ENCODE measurements around the gene PCDHGA1. TPM values are rescaled to one million over a fixed set of nuclear protein-coding genes. Genes with fewer than 3 reads are reported as not detected.
"Not testable (repeated sequence)": the region's sequence is repeated elsewhere in the genome, so short reads cannot be mapped to it uniquely, and the experiment has no call there.

The PCDHGA1 gene
- total RNA-seq, 1 experiment from 2014 or later = 0.04 TPM

- ATAC-seq (no peak), DNase-seq (peak; percentile 12)
- H3K4me2 ChIP-seq (ENCODE audit: low read length) = no peak within 1 kb of the TSS
- no peak within 1 kb of the TSS for H2AFZ ChIP-seq (ENCODE audit: low read length)
- H3K9ac ChIP-seq (ENCODE audit: low read length) = no peak within 1 kb of the TSS
- no peaks in the 10 kb centered on the region for H3K79me2 ChIP-seq (ENCODE audit: low read length)
- H3K4me1 ChIP-seq (ENCODE audit: insufficient read depth, low read length) = no peaks in the 10 kb centered on the region
- no peaks in the 10 kb centered on the region for H3K27me3 ChIP-seq (ENCODE audit: low read length)
- ChIA-PET CTCF (no interaction called here), POLR2A (ENCODE audit: unreplicated experiment) (no interaction called here)
- H3K9me3 ChIP-seq (ENCODE audit: low read length) = no peaks in the 10 kb centered on the region
- TF ChIP-seq EZH2phosphoT487 (IDR thresholded peaks at IDR 0.05; ENCODE audit: borderline replicate concordance, low read length) = no peak
- TF ChIP-seq CTCF (conservative IDR thresholded peaks at IDR 0.05; ENCODE audit: low read depth, low read length) = 0 out of 2 replicates have a peak, but pooled peaks have one; percentile 12
- intact Hi-C loops (cut with micrococcal nuclease) = no loop called here
- BruUV-seq (replicated peaks) = no TSS peak
- no peak within 1 kb of the TSS for H3K4me3 ChIP-seq (ENCODE audit: low read length)
- no peaks in the 10 kb centered on the region for H3K36me3 ChIP-seq (ENCODE audit: low read depth, low read length)
- H3K27ac ChIP-seq (ENCODE audit: low read length) = no peak within 1 kb of the TSS
- no peaks in the 10 kb centered on the region for H4K20me1 ChIP-seq (ENCODE audit: low read length)
- no peaks in the 10 kb centered on the region for H3F3A ChIP-seq (ENCODE audit: low read length, unreplicated experiment)
- H3K9me2 ChIP-seq (replicated peaks; ENCODE audit: low read length) = no peaks in the 10 kb centered on the region
These were observed 8.4 kb downstream of the PCDHGA1 start, which contains the start of gene PCDHGA2 for GRCh38 chr5:141338538-141339306. Gene PCDHGA2 (plus strand): TSS chr5:141338760.

- DNase-seq; POLR2A ChIA-PET (ENCODE audit: unreplicated experiment): not testable (repeated sequence)
These were observed 10.6 kb downstream of the PCDHGA1 start for GRCh38 chr5:141340781-141341354.

GRCh38 chr5:141342773-141343172 lies 12.5 kb downstream of the PCDHGA1 start:
- H3K4me2 ChIP-seq (ENCODE audit: low read length) = no peak overlapping the region
- BruUV-seq (replicated peaks) = no TSS peak
- ChIA-PET POLR2A (ENCODE audit: unreplicated experiment) (no interaction called here), CTCF (no interaction called here)
- DNase-seq = no peak
- H3K36me3 ChIP-seq (ENCODE audit: low read depth, low read length) = no peaks in the 10 kb centered on the region
- H3K27me3 ChIP-seq (ENCODE audit: low read length) = no peaks in the 10 kb centered on the region
- no peaks in the 10 kb centered on the region for H4K20me1 ChIP-seq (ENCODE audit: low read length)
- no peak for ATAC-seq
- H3K4me1 ChIP-seq (ENCODE audit: insufficient read depth, low read length) = no peaks in the 10 kb centered on the region
- no peak overlapping the region for H2AFZ ChIP-seq (ENCODE audit: low read length)
- H3K79me2 ChIP-seq (ENCODE audit: low read length) = no peaks in the 10 kb centered on the region
- H3F3A ChIP-seq (ENCODE audit: low read length, unreplicated experiment) = no peaks in the 10 kb centered on the region
- intact Hi-C loops (cut with micrococcal nuclease) = no loop called here
- TF ChIP-seq CTCF (conservative IDR thresholded peaks at IDR 0.05; ENCODE audit: low read depth, low read length) (no peak), EZH2 (IDR thresholded peaks at IDR 0.05; ENCODE audit: low read length, unreplicated experiment) (no peak), EZH2phosphoT487 (IDR thresholded peaks at IDR 0.05; ENCODE audit: borderline replicate concordance, low read length) (no peak)
- no peak overlapping the region for H3K27ac ChIP-seq (ENCODE audit: low read length)
- no peaks in the 10 kb centered on the region for H3K9me3 ChIP-seq (ENCODE audit: low read length)
- H3K9ac ChIP-seq (ENCODE audit: low read length) = no peak overlapping the region
- H3K4me3 ChIP-seq (ENCODE audit: low read length) = no peak overlapping the region
- H3K9me2 ChIP-seq (replicated peaks; ENCODE audit: low read length) = no peaks in the 10 kb centered on the region

More at GRCh38 chr5:141340781-141341354, 10.6 kb downstream of the PCDHGA1 start:
- BruUV-seq (replicated peaks); H3K79me2 ChIP-seq (ENCODE audit: low read length); H3K9me3 ChIP-seq (ENCODE audit: low read length); H4K20me1 ChIP-seq (ENCODE audit: low read length); H3K4me1 ChIP-seq (ENCODE audit: insufficient read depth, low read length); H3K4me3 ChIP-seq (ENCODE audit: low read length); H3K36me3 ChIP-seq (ENCODE audit: low read depth, low read length); H3K9me2 ChIP-seq (replicated peaks; ENCODE audit: low read length); intact Hi-C loops (cut with micrococcal nuclease); ATAC-seq; H3K27me3 ChIP-seq (ENCODE audit: low read length); H3F3A ChIP-seq (ENCODE audit: low read length, unreplicated experiment); H3K4me2 ChIP-seq (ENCODE audit: low read length); CTCF ChIA-PET; H2AFZ ChIP-seq (ENCODE audit: low read length); H3K9ac ChIP-seq (ENCODE audit: low read length); H3K27ac ChIP-seq (ENCODE audit: low read length): not testable (repeated sequence)
